Tibial nerve (tissue), 4 donors: ENCODE measurements around the gene HNRNPLL. TPM values are rescaled to one million over a fixed set of nuclear protein-coding genes. Genes with fewer than 3 reads are reported as not detected.

Experiments
- DNase-seq, 2 donors: peaks; one replicate each; pipeline ENCODE4 v3.0.0-alpha.2; 2019; ENCODE audit warnings: low spot score in 2 of 2
- H3K27ac ChIP-seq, 4 donors: fragments of 200-600 bp; sonication (generic) in 3 of 4; one replicate each; pipeline ENCODE4 v1.5.1; 2017 to 2019; ENCODE audit warnings: mild to moderate bottlenecking in 1 of 4
- H3K27me3 ChIP-seq, 2 donors: fragments of 200-600 bp; sonication (generic) in 1 of 2; one replicate each; pipeline versions ENCODE4 v1.5.1 to v1.6.0; 2017 to 2019
- H3K36me3 ChIP-seq, 3 donors: fragments of 200-600 bp; sonication (generic); one replicate each; pipeline ENCODE4 v1.5.1; 2018 to 2019
- H3K4me1 ChIP-seq, 4 donors: fragments of 200-600 bp; sonication (generic) in 3 of 4; one replicate each; pipeline ENCODE4 v1.5.1; 2017 to 2019
- H3K4me3 ChIP-seq, 4 donors: fragments of 200-600 bp; sonication (generic) in 3 of 4; one replicate each; pipeline ENCODE4 v1.5.1; 2017 to 2019; ENCODE audit warnings: mild to moderate bottlenecking in 1 of 4, moderate library complexity in 1 of 4
- H3K9me3 ChIP-seq, 4 donors: fragments of 200-600 bp; sonication (generic) in 3 of 4; one replicate each; pipeline ENCODE4 v1.5.1; 2017 to 2019
- EP300 ChIP-seq, 2 donors: sonication (generic); formaldehyde crosslinking; IDR thresholded peaks; one replicate each; pipeline ENCODE4 v1.6.1; 2017; ENCODE audit warnings: antibody characterized with exemption in 2 of 2, mild to moderate bottlenecking in 1 of 2
- POLR2A ChIP-seq, 2 donors: fragments of 450-650 bp; IDR thresholded peaks; one replicate each; pipeline ENCODE4 v1.6.1; 2017; ENCODE audit warnings: antibody characterized with exemption in 2 of 2, mild to moderate bottlenecking in 2 of 2, moderate library complexity in 2 of 2
- WGBS, 2 donors: methylation state at CpG; one replicate each; pipeline ENCODE4 v1.1.5; 2018; 5-methylcytosine and 5-hydroxymethylcytosine counted together
- total RNA-seq, 4 donors: library from RNA; depleted of rRNA; stranded (reverse); fragments of >200 nt; gene quantifications; one replicate each; pipeline ENCODE4 v1.1.0, GENCODE V29; 2016
- TF ChIP-seq, protein P1 (sequence below), 5 experiments: fragments of 200-600 bp in 3 of 5; fragments of 450-650 bp in 2 of 5; sonication (generic) in 3 of 5; IDR thresholded peaks; one replicate each; pipeline ENCODE4 v1.5.1; 2016 to 2019; ENCODE audit warnings: antibody characterized with exemption in 5 of 5, mild to moderate bottlenecking in 3 of 5, moderate library complexity in 2 of 5

The HNRNPLL gene
- total RNA-seq, 4 donors from 2014 or later = 49.5 to 62.5 (median 53.5) TPM

DNA sequence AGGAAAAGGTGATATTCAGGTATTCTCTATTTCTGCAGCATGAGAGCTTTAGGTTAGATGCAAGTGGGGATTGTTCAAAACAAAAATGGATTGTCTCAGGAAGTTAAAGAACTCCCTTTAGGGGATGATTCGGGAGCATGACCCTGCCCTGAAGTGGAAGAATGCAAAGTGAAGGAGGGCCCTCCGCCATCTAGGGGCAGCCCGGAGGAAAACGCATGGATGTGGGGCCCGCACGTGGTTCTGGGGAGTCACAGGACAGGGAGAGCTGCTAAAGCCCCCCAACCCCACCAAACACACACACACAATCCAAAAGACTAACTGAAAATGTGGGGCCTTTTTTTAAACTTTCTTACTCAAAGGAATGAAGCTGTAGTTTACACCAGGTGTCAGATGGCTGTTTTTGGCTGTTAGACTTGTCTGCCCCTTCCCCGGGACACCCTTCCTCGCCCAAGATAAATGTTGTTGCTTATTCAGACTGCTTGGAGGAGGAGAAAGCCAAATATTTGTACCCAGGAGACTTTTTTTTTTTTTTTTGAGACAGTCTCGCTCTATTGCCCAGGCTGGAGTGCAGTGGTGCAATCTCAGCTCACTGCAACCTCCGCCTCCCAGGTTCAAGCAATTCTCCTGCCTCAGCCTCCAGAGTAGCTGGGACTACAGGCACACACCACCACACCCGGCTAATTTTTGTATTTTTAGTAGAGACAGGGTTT is 78.8 kb downstream of the HNRNPLL start:
- Histone ChIP-seq H3K36me3 (no peaks in the 10 kb centered on the region), H3K27me3 (no peaks in the 10 kb centered on the region), H3K4me1 (peaks cover 0 to 19% (median 0%) of the 10 kb centered on the region in 4 donors), H3K9me3 (no peaks in the 10 kb centered on the region), H3K4me3 (no peak overlapping the region), H3K27ac (no peak overlapping the region)
- WGBS, 2 donors = 49 to 52% methylated on average over 11 of the region's 11 CpGs
- TF ChIP-seq POLR2A (IDR thresholded peaks at IDR 0.05) (no peak), EP300 (IDR thresholded peaks at IDR 0.05) (no peak)
- TF ChIP-seq, protein P1, sequence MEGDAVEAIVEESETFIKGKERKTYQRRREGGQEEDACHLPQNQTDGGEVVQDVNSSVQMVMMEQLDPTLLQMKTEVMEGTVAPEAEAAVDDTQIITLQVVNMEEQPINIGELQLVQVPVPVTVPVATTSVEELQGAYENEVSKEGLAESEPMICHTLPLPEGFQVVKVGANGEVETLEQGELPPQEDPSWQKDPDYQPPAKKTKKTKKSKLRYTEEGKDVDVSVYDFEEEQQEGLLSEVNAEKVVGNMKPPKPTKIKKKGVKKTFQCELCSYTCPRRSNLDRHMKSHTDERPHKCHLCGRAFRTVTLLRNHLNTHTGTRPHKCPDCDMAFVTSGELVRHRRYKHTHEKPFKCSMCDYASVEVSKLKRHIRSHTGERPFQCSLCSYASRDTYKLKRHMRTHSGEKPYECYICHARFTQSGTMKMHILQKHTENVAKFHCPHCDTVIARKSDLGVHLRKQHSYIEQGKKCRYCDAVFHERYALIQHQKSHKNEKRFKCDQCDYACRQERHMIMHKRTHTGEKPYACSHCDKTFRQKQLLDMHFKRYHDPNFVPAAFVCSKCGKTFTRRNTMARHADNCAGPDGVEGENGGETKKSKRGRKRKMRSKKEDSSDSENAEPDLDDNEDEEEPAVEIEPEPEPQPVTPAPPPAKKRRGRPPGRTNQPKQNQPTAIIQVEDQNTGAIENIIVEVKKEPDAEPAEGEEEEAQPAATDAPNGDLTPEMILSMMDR (IDR thresholded peaks at IDR 0.05) = no peak
- no peak for DNase-seq

DNA sequence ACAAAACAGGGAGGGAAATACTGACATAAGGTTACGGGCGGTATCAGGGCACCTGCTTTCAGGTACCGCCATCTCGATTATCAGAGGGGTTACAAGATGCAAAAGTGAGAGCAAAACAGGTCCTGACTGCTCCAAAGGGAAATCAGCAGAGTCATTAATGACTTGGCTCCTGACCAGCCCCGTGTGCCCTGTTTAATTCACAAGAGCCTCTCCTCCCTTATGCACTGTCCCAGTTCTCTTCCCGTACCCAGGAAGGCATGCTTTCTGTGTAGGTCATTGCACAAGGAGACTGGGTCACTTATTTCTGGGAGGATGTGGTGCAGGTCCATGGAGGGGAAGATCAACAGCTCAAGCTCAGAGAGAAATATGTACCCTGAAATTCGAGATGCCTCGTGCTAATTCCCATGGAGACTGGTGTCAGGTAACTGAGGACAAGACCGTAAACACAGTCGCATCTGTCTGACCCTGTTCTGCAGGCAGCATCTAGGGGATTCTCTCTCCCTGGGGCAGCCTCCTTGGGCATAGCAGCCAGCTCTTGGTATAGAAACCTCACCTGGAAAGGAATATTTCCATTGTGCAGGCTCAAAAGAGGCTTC is 79.9 kb downstream of the HNRNPLL start:
- H3K4me1 ChIP-seq = peaks cover 0 to 9% (median 0%) of the 10 kb centered on the region in 4 donors
- WGBS, 2 donors = 70 to 74% methylated on average over 10 of the region's 10 CpGs
- TF ChIP-seq POLR2A (IDR thresholded peaks at IDR 0.05) = no peak
- TF ChIP-seq EP300 (IDR thresholded peaks at IDR 0.05) = no peak
- TF ChIP-seq, protein P1 (IDR thresholded peaks at IDR 0.05) = no peak
- H3K27me3 ChIP-seq = no peaks in the 10 kb centered on the region
- no peak overlapping the region for H3K27ac ChIP-seq
- DNase-seq = no peak
- H3K9me3 ChIP-seq = no peaks in the 10 kb centered on the region
- H3K36me3 ChIP-seq = no peaks in the 10 kb centered on the region
- H3K4me3 ChIP-seq = no peak overlapping the region

DNA sequence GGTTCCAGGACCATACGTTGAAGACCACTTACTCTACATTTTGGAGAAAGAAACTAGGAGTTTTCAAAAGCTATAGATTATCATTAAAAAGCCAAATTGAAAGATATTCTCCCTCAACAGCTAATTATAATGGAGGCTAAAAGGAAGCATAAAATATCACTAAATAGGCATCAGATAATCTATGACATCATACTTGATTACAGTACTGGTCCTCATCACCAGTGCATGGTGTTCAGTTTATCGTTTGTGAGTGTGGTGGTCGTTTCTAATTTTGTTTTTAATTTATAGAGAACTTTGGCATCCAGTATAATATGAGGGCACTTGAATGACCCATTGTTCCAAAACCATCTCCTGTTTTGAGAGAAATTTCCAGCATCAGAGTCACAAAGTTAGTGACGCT is 80.9 kb downstream of the HNRNPLL start:
- H3K4me1 ChIP-seq = peaks cover 0 to 9% (median 0%) of the 10 kb centered on the region in 4 donors
- H3K27ac ChIP-seq = no peak overlapping the region
- WGBS, 2 donors = 58 to 68% methylated on average over 4 of the region's 4 CpGs
- no peaks in the 10 kb centered on the region for H3K9me3 ChIP-seq
- no peak overlapping the region for H3K4me3 ChIP-seq
- DNase-seq = no peak
- no peaks in the 10 kb centered on the region for H3K27me3 ChIP-seq
- TF ChIP-seq EP300 (IDR thresholded peaks at IDR 0.05) (no peak), POLR2A (IDR thresholded peaks at IDR 0.05) (no peak)
- H3K36me3 ChIP-seq = no peaks in the 10 kb centered on the region

DNA sequence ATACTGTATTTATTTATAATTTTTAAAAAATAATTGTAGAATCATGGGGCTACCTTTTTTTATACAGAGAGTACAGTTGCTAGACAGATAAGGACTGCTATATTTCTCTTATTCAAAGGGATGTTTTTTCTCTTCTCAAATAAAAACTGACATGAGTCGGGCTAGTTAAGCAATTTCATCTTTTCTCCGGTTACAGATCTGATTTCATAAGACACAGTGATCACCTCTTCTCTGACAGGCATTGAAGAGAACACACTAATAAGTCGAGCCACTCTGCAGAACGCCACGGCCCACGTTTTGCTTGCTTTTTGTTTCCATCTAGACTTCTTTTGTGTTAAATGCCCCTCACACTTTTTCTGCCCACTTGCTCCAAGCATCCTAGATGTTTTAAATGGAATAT is 85.4 kb downstream of the HNRNPLL start:
- Histone ChIP-seq H3K4me1 (no peaks in the 10 kb centered on the region), H3K27ac (no peak overlapping the region), H3K36me3 (no peaks in the 10 kb centered on the region), H3K27me3 (no peaks in the 10 kb centered on the region), H3K9me3 (no peaks in the 10 kb centered on the region), H3K4me3 (no peak overlapping the region)
- TF ChIP-seq EP300 (IDR thresholded peaks at IDR 0.05) (no peak), POLR2A (IDR thresholded peaks at IDR 0.05) (no peak)
- TF ChIP-seq, protein P1 (IDR thresholded peaks at IDR 0.05) = no peak
- 76 to 84% methylated on average over 6 of the region's 6 CpGs for WGBS, 2 donors
- DNase-seq = no peak

DNA sequence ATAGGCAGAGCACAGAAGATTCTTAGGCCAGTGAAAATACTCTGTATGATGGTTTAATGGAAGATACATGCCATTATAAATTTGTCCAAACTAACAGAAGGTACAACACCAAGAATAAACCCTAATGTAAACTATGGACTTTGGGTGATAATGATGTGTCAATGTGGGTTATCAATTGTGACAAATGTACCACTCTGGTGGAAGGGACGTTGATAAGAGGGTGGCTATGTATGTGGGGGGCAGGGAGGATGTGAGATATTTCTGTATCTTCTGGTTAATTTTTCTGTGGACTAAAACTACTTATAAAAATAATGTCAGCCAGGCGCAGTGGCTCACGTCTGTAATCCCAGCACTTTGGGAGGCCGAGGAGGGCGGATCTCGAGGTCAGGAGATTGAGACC is 86.2 kb downstream of the HNRNPLL start:
- H3K27me3 ChIP-seq = no peaks in the 10 kb centered on the region
- no peaks in the 10 kb centered on the region for H3K9me3 ChIP-seq
- H3K27ac ChIP-seq = peak overlapping the region in 1 of 4 donors; percentile 76
- no peak for DNase-seq
- TF ChIP-seq, protein P1 (IDR thresholded peaks at IDR 0.05) = no peak
- no peak for TF ChIP-seq EP300 (IDR thresholded peaks at IDR 0.05)
- TF ChIP-seq POLR2A (IDR thresholded peaks at IDR 0.05) = no peak
- 84 to 90% methylated on average over 6 of the region's 6 CpGs for WGBS, 2 donors
- H3K4me1 ChIP-seq = no peaks in the 10 kb centered on the region
- H3K4me3 ChIP-seq = no peak overlapping the region
- no peaks in the 10 kb centered on the region for H3K36me3 ChIP-seq
